Neural progenitor cell (in vitro differentiated cells): ENCODE measurements around the gene VIL1. TPM values are rescaled to one million over a fixed set of nuclear protein-coding genes. Genes with fewer than 3 reads are reported as not detected.

Experiments used
- DNase-seq: peaks from one replicate; pipeline ENCODE4 v3.0.0-alpha.2; 2016; ENCODE audit warnings: low spot score
- H2AFZ ChIP-seq: fragments of 200-600 bp; sonication (generic); replicated peaks from 2 replicates; pipeline ENCODE4 v1.6.1; 2016; ENCODE audit warnings: antibody characterized with exemption
- H3F3A ChIP-seq: fragments of 200-600 bp; sonication (generic); 2 replicates; pipeline ENCODE4 v1.6.1; 2016; ENCODE audit warnings: antibody characterized with exemption, low read depth
- H3K27ac ChIP-seq: fragments of 200-600 bp; sonication (generic); 2 replicates; pipeline ENCODE4 v1.5.1; 2016; ENCODE audit warnings: mild to moderate bottlenecking
- H3K27me3 ChIP-seq: fragments of 200-600 bp; sonication (generic); 2 replicates; pipeline ENCODE4 v1.6.1; 2016; ENCODE audit warnings: mild to moderate bottlenecking, moderate library complexity
- H3K36me3 ChIP-seq: fragments of 200-600 bp; sonication (generic); 2 replicates; pipeline ENCODE4 v1.5.1; 2016
- H3K4me1 ChIP-seq: fragments of 200-600 bp; sonication (generic); 2 replicates; pipeline ENCODE4 v1.6.1; 2016; ENCODE audit warnings: mixed run types
- H3K4me2 ChIP-seq: fragments of 200-600 bp; sonication (generic); 2 replicates; pipeline ENCODE4 v1.6.1; 2016
- H3K4me3 ChIP-seq: fragments of 200-600 bp; sonication (generic); 2 replicates; pipeline ENCODE4 v1.5.1; 2016
- H3K79me2 ChIP-seq: fragments of 200-600 bp; sonication (generic); 2 replicates; pipeline ENCODE4 v1.6.1; 2016; ENCODE audit warnings: low read depth
- H3K9ac ChIP-seq: fragments of 200-600 bp; sonication (generic); 2 replicates; pipeline ENCODE4 v1.6.1; 2016
- H3K9me3 ChIP-seq: fragments of 200-600 bp; sonication (generic); 2 replicates; pipeline ENCODE4 v1.5.1; 2016; ENCODE audit warnings: low read depth
- H4K20me1 ChIP-seq: fragments of 200-600 bp; sonication (generic); 2 replicates; pipeline ENCODE4 v1.6.1; 2016; ENCODE audit warnings: low read depth
- H3K27ac Mint-ChIP-seq: 3 replicates; pipeline ENCODE4 v1.8.0; 2021; ENCODE audit warnings: mixed read lengths
- H3K27me3 Mint-ChIP-seq: 2 replicates; pipeline ENCODE4 v1.8.0; 2022; ENCODE audit warnings: low read depth, mild to moderate bottlenecking, inconsistent platforms, moderate library complexity, mixed read lengths; ENCODE audit not compliant: insufficient read depth
- H3K36me3 Mint-ChIP-seq: 3 replicates; pipeline ENCODE4 v1.8.0; 2021; ENCODE audit warnings: mixed read lengths
- H3K4me1 Mint-ChIP-seq: 3 replicates; pipeline ENCODE4 v1.8.0; 2021; ENCODE audit warnings: mixed read lengths
- H3K4me3 Mint-ChIP-seq: 3 replicates; pipeline ENCODE4 v1.8.0; 2021; ENCODE audit warnings: mild to moderate bottlenecking, moderate library complexity, mixed read lengths
- H3K9me3 Mint-ChIP-seq: 3 replicates; pipeline ENCODE4 v1.8.0; 2020; ENCODE audit warnings: mixed read lengths
- CTCF ChIP-seq: fragments of 200-600 bp; sonication (generic); IDR thresholded peaks from 2 replicates; pipeline ENCODE4 v1.5.1; 2017; ENCODE audit warnings: antibody characterized with exemption, mild to moderate bottlenecking
- EZH2 ChIP-seq: fragments of 200-600 bp; sonication (generic); IDR thresholded peaks from 2 replicates; pipeline ENCODE4 v1.6.1; 2017; ENCODE audit warnings: antibody characterized with exemption, mild to moderate bottlenecking, moderate library complexity
- EZH2phosphoT487 ChIP-seq: fragments of 200-600 bp; sonication (generic); IDR thresholded peaks from 2 replicates; pipeline ENCODE4 v1.6.1; 2017; ENCODE audit warnings: antibody characterized with exemption
- microRNA counts: library from miRNA; unstranded; fragments of <30 nt; microRNA quantifications from one replicate; lab custom pipeline; 2016
- microRNA-seq: library from miRNA; unstranded; fragments of <30 nt; microRNA quantifications from one replicate; pipeline ENCODE4, GENCODE V29; 2016
- small RNA-seq: library from RNA; depleted of rRNA; stranded (forward); fragments of <200 nt; gene quantifications from one replicate; pipeline ENCODE3, GENCODE V24; 2015
- total RNA-seq: library from RNA; depleted of rRNA; stranded (reverse); fragments of >200 nt; gene quantifications from 2 replicates; pipeline ENCODE4 v1.2.3, GENCODE V29; 2015; ENCODE audit warnings: low replicate concordance

VIL1 gene
- total RNA-seq, 1 donor from 2014 or later, result not detected

- no peak overlapping the region for H3K4me2 ChIP-seq
- no peak for DNase-seq
- H3K4me1 Mint-ChIP-seq, result no peaks in the 10 kb centered on the region
- H3K9me3 ChIP-seq, result no peaks in the 10 kb centered on the region
- H3K79me2 ChIP-seq, result no peaks in the 10 kb centered on the region
- peaks cover 15% of the 10 kb centered on the region for H3K36me3 ChIP-seq
- H3K27me3 Mint-ChIP-seq, result peaks cover 3% of the 10 kb centered on the region
- H3K4me1 ChIP-seq, result no peaks in the 10 kb centered on the region
- peaks cover 22% of the 10 kb centered on the region for H3K36me3 Mint-ChIP-seq
- H3K9ac ChIP-seq, result no peak overlapping the region
- no peak overlapping the region for H3K27ac ChIP-seq
- H3F3A ChIP-seq, result no peaks in the 10 kb centered on the region
- H3K4me3 Mint-ChIP-seq, result no peak overlapping the region
- no peak for TF ChIP-seq CTCF
- no peak for TF ChIP-seq EZH2phosphoT487
- no peak for TF ChIP-seq EZH2
- H3K4me3 ChIP-seq, result no peak overlapping the region
- no peaks in the 10 kb centered on the region for H3K9me3 Mint-ChIP-seq
- H2AFZ ChIP-seq, result no peak overlapping the region
- peaks cover 10% of the 10 kb centered on the region for H4K20me1 ChIP-seq
- H3K27ac Mint-ChIP-seq, result no peak overlapping the region
- no peaks in the 10 kb centered on the region for H3K27me3 ChIP-seq
Measured at GRCh38 chr2:218500501-218501060, 81.7 kb downstream of the VIL1 start.

DNA sequence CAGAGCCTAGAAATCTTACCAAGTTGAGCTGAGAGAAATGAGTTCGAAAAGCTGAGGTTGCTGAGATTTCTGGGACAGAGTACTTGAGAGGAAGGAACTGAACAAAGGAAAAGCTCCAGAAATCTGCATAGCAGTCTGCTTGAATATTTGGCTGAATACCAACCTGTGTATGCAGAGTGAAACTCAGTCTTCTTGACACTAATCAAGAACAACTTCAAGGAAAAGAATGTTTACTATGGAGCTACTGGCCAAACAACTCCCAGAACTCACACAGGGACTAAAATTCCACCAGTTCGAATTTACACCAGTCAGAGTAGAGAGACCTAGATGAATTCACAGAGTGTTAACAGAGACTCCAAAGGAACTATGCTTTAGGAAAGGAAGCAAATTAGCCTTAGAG, 82.7 kb downstream of the VIL1 start:
- Histone ChIP-seq H3K4me3 (no peak overlapping the region), H3K9me3 (no peaks in the 10 kb centered on the region), H3K36me3 (peaks cover 15% of the 10 kb centered on the region), H3F3A (no peaks in the 10 kb centered on the region), H2AFZ (no peak overlapping the region), H3K79me2 (no peaks in the 10 kb centered on the region), H3K27me3 (no peaks in the 10 kb centered on the region), H4K20me1 (peaks cover 10% of the 10 kb centered on the region), H3K4me1 (no peaks in the 10 kb centered on the region), H3K27ac (no peak overlapping the region), H3K9ac (no peak overlapping the region), H3K4me2 (no peak overlapping the region)
- H3K27me3 Mint-ChIP-seq, result peaks cover 3% of the 10 kb centered on the region
- no peak for TF ChIP-seq EZH2phosphoT487
- TF ChIP-seq CTCF, result no peak
- no peak for TF ChIP-seq EZH2
- H3K27ac Mint-ChIP-seq, result no peak overlapping the region
- peaks cover 20% of the 10 kb centered on the region for H3K36me3 Mint-ChIP-seq
- H3K9me3 Mint-ChIP-seq, result no peaks in the 10 kb centered on the region
- no peak overlapping the region for H3K4me3 Mint-ChIP-seq
- DNase-seq, result no peak
- H3K4me1 Mint-ChIP-seq, result no peaks in the 10 kb centered on the region

MicroRNAs encoded within 50 kb of the gene (microRNA counts, 767-probe panel; counts per million panel counts)
- 3,765 counts per million, percentile 90 among the panel's probes with 10 or more counts for microRNA hsa-miR-26b-5p (lab: Ali Mortazavi, UCI)

Small RNA genes within 50 kb of the gene (microRNA-seq; reads per million reads assigned to microRNA genes)
- 3,998 reads per million, percentile 98 among the genes with 10 or more reads in this experiment for gene MIR26B

Small RNA genes within 50 kb of the gene (small RNA-seq; reads per million reads assigned to genes)
- 15.0 reads per million, percentile 96 among the genes with 10 or more reads in this experiment for gene MIR26B

Other genes with a start within 250 kb of the VIL1 start
- gene ARPC2, start 201.9 kb upstream of the VIL1 start, total RNA-seq, result 151 and 155 TPM in 2 replicates
- gene GPBAR1, start 158.1 kb upstream of the VIL1 start, total RNA-seq, result 0.09 TPM in 1 of 2 replicates, not detected in the other
- 90.4 and 151 TPM in 2 replicates for gene AAMP, start 149.0 kb upstream of the VIL1 start, total RNA-seq
- gene PNKD, start 148.6 kb upstream of the VIL1 start, total RNA-seq, result 13.5 and 31.1 TPM in 2 replicates
- 11.1 and 14.1 TPM in 2 replicates for gene TMBIM1, start 126.6 kb upstream of the VIL1 start, total RNA-seq
- gene CATIP, start 62.3 kb upstream of the VIL1 start, total RNA-seq, result 3.1 and 6.2 TPM in 2 replicates
- gene SLC11A1, start 36.9 kb upstream of the VIL1 start, total RNA-seq, result 0.03 TPM in 1 of 2 replicates, not detected in the other
- gene CTDSP1, start 19.3 kb upstream of the VIL1 start, total RNA-seq, result 31.3 and 70.5 TPM in 2 replicates
- 21.0 and 35.1 TPM in 2 replicates for gene USP37, start 149.2 kb downstream of the VIL1 start, total RNA-seq
- gene CNOT9, start 149.7 kb downstream of the VIL1 start, total RNA-seq, result 85.0 and 87.1 TPM in 2 replicates
- gene PLCD4, start 188.8 kb downstream of the VIL1 start, total RNA-seq, result 0.12 and 1.1 TPM in 2 replicates
- 3.3 and 13.5 TPM in 2 replicates for gene ZNF142, start 240.5 kb downstream of the VIL1 start, total RNA-seq
- 23.4 and 38.3 TPM in 2 replicates for gene BCS1L, start 240.6 kb downstream of the VIL1 start, total RNA-seq